Mesodermal cell (in vitro differentiated cells): ENCODE data around the gene UBE2L3.
A peak's percentile ranks its signal among the peaks of the same experiment; 100 is the strongest.

ENCODE experiments used
- H3K27ac ChIP-seq: 2 replicates; pipeline ENCODE4 v1.7.0; 2013; ENCODE audit warnings: mild to moderate bottlenecking, low read depth, low read length, moderate library complexity; ENCODE audit not compliant: severe bottlenecking
- H3K36me3 ChIP-seq: 2 replicates; pipeline ENCODE4 v1.7.1; 2013; ENCODE audit warnings: mild to moderate bottlenecking, low read length, moderate library complexity; ENCODE audit not compliant: control insufficient read depth, insufficient read depth
- H3K4me1 ChIP-seq: one replicate; pipeline ENCODE4 v1.7.1; 2013; ENCODE audit warnings: mild to moderate bottlenecking, low read length; ENCODE audit not compliant: insufficient read depth, control insufficient read depth, poor library complexity, severe bottlenecking
- H3K4me3 ChIP-seq: 2 replicates; pipeline ENCODE4 v1.7.0; 2013; ENCODE audit warnings: low read length, control low read depth, mild to moderate bottlenecking; ENCODE audit not compliant: insufficient read depth, poor library complexity, severe bottlenecking; ENCODE audit errors: extremely low read depth
- H3K9me3 ChIP-seq: 2 replicates; pipeline ENCODE4 v1.7.1; 2013; ENCODE audit warnings: mild to moderate bottlenecking, low read length, moderate library complexity; ENCODE audit not compliant: control insufficient read depth
- WGBS, 2 experiments: methylation state at CpG; one replicate each; pipeline ENCODE4 v1.1.5; 2013; ENCODE audit warnings: missing lambda C conversion rate in 2 of 2; ENCODE audit not compliant: insufficient coverage in 2 of 2; 5-methylcytosine and 5-hydroxymethylcytosine counted together

UBE2L3 gene

DNA sequence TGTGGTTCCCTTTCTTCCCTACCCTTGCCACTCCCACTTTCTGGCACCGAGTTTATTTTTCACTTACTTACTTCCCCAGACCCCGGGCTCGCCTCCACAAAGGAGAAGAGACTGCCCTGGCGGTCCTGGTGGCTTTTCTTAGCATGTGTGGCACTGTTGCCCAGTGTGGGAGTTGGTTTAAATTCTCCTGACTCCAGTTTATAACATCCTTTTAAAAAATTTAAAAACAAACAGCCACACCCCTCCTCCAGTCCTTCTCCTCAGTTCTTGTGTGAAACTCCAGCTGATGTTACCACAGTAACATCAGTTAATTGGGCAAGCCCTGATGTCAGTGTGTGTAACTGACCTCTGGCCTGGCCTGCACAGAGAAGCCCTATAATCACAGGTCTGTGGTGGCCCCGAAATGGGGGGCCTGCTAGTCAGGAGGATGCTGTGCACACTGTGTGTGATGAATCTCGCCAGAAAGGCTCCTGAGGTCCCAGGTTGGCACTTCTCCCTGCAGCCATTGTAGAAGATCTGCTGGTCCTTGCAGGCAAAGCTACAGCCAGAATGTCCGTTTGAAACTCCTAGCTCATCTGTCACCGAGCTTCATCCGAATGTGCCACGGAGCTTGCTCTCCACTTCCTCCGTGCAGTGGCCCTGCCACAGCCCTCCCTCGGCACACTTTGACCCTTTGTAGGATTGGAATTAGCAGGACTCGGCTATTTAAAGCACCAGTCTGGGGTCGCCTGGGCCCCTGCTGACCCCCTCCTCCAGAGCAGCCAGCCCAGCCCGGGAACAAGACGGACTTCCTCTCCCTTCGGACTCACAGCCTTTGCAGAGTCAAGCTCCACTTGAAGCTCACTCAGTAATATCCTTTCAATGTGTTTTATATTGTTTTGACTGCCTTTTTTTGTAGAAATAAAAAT lies 54.8 kb downstream of the UBE2L3 start:
- Histone ChIP-seq H3K9me3 (no peaks in the 10 kb centered on the region), H3K4me3 (no peak overlapping the region), H3K36me3 (peaks cover 54% of the 10 kb centered on the region), H3K4me1 (no peaks in the 10 kb centered on the region), H3K27ac (no peak overlapping the region)
- WGBS, 2 experiments: 90 to 94% methylated on average over 10 to 13 of the region's 17 CpGs

DNA sequence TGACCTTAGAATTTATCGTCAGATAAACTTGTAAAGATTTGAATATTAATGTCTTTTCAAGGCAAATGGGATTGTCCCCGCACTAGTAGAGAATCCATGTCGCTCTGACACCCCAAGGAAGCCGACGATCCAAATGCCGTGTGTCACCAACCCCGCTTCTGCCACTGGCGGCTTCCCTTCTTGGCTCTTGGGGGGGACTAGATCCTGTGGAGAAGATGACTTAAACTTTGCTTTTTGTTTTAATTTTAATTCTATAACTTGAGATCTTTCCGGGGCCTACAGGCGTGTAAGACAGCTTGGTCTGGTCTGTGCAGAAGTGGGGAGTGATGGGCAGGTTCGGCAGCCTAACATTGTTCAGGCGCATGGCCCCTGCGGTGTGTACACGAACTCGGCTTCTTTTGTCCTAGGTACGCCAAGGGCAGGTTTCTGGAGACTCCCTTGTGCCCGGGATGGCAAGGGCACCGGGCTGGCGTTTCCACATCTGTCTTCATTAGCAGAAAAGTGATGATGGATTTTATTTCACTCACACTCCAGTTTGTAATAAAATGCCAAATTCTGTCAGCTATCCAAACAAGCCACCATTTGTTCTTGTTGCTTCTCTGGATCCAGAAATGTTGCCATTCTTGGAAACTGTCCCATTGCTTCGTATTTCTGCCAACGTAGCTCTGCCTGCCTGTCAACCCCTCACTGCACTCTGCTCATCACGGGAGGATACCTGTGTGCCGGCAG lies 55.6 kb downstream of the UBE2L3 start:
- Histone ChIP-seq H3K4me1 (no peaks in the 10 kb centered on the region), H3K4me3 (no peak overlapping the region), H3K36me3 (peaks cover 54% of the 10 kb centered on the region), H3K9me3 (no peaks in the 10 kb centered on the region), H3K27ac (peak overlapping the region; percentile 2)
- 97% methylated on average over 12 to 20 of the region's 23 CpGs for WGBS, 2 experiments

DNA sequence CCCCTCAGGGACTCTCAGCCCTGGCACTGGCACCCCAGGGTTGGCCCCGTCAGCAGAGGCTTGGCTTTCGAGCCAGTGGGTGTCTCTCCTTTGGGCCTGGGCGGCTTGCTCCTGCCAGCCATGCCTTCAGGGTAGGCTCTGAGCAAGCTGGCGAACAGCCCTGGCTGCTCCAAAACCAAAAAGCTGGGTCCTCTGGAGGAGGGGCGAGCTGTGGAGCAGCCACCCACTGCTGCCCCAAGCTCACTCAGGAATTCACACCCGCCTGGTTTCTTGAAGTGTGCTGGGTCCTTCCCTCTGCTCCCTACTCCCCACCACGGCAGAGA lies 56.1 kb downstream of the UBE2L3 start:
- H3K9me3 ChIP-seq: no peaks in the 10 kb centered on the region
- H3K36me3 ChIP-seq: peaks cover 54% of the 10 kb centered on the region
- 94 to 97% methylated on average over 5 to 7 of the region's 7 CpGs for WGBS, 2 experiments
- H3K4me3 ChIP-seq: no peak overlapping the region
- H3K4me1 ChIP-seq: no peaks in the 10 kb centered on the region
- peak overlapping the region; percentile 2 for H3K27ac ChIP-seq

DNA sequence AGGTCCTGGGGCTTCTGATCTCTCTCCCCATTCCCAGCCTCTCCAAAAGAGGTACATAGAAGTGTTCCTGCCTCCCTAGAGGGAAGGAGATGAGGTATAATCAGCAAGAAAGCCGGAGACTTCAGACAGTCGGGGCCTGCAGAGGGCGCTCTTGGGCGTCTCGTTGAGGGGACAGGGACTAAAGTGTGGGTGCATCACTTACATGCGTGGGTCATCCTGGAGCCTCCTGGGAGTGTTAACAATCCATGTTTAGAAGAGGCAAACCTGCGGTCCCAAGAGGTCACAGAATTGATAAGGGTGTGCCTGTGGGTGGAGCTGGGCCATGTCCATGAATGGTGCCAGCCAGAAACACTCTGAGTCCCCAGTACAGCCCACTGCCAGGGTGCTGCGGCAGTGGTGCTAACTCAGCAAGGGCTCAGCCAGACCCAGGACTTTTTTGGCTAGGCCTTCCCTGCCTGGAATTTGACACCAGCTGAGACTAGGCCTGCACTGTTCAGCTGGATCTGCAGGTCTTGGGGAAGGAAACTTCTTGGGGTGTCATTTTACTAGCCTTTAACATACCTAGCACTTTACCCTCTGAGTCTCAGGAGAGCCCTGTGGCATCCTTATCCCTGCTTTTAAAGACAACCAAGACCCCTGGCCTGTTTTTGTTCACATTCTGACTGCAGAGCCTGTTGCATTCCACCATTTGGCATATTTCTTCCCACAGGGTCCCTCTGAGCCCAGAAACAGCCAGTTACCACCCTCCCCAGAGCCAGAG lies 56.8 kb downstream of the UBE2L3 start:
- Histone ChIP-seq H3K36me3 (peaks cover 47% of the 10 kb centered on the region), H3K27ac (peak overlapping the region; percentile 29), H3K9me3 (no peaks in the 10 kb centered on the region), H3K4me1 (peaks cover 4% of the 10 kb centered on the region), H3K4me3 (no peak overlapping the region)
- WGBS, 2 experiments: 52 to 65% methylated on average over 7 of the region's 8 CpGs

DNA sequence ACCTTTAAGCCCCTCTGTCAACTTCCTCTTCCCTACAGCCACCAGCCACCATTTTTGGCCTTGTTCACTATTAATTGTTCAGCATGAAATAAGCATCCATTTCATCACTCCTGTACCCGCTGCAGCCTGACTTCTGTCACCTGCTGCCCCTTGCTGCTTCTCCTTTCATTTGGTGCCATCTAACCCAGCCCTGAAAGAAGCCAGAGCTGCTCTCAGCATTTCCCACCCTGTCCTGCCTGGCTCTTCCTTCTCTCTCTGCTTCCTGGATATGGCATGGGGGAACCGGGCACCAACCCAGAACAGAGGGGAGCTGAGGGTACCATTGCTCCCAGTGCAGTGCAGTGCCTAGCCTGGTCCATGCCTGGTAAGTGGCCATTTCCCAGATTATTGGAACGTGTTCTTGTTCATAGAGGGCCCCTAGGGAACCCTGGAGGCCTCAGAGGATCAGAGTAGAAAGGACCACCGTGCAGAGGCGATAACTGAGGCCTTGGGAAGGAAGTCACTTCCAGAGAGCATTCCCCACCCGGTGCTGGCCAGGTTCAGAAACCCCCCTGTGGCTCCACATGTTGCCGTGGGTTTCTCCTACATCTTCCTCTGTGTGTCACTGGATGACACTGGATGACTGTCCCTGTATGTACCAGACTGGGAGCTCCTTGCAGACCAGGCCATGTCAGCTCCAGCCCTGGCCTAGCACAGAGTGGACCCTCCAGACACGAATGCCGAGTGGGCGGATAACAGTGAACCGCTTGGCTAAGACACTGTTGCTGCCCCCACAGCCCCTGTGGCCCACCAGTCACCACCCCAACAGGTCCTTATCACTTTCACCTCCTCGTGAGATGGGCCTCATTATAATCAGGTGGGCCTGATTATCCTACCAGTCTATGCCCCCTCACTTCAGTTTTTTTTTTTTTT lies 57.6 kb downstream of the UBE2L3 start:
- Histone ChIP-seq H3K4me1 (peaks cover 4% of the 10 kb centered on the region), H3K4me3 (no peak overlapping the region), H3K27ac (no peak overlapping the region), H3K9me3 (no peaks in the 10 kb centered on the region), H3K36me3 (peaks cover 42% of the 10 kb centered on the region)
- 90 to 94% methylated on average over 12 of the region's 12 CpGs for WGBS, 2 experiments

DNA sequence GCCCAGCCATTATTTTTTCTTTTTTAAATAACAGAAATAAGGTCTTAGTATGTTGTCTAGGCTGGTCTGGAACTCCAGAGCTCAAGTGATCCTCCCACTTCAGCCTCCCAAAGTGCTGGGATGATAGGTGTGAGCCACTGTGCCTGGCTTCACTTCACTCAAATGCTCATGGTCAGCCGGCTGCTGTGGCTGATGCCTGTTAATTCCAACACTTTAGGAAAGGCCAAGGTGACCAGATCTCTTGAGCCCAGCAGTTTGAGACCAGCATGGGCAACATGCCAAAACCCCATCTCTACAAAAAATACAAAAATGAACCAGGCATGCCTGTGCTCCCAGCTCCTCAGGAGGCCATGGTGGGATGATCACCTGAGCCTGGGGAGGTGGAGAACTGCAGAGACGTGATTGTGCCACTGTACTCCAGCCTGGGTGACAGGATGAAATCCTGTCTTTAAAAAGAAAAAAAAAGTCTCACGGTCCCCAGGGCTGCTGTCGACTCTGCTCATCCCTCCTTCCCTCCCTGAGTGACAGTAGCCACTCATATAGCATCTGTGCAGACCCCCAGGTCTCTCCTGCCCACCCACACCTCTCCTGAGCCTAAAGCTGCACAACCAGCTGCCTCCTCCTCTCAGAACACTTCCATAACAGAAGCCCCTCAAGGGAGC lies 58.7 kb downstream of the UBE2L3 start:
- peaks cover 4% of the 10 kb centered on the region for H3K4me1 ChIP-seq
- H3K36me3 ChIP-seq: peaks cover 36% of the 10 kb centered on the region
- no peak overlapping the region for H3K27ac ChIP-seq
- WGBS, 2 experiments: 81 to 93% methylated on average over 3 to 4 of the region's 4 CpGs
- no peak overlapping the region for H3K4me3 ChIP-seq
- H3K9me3 ChIP-seq: no peaks in the 10 kb centered on the region

DNA sequence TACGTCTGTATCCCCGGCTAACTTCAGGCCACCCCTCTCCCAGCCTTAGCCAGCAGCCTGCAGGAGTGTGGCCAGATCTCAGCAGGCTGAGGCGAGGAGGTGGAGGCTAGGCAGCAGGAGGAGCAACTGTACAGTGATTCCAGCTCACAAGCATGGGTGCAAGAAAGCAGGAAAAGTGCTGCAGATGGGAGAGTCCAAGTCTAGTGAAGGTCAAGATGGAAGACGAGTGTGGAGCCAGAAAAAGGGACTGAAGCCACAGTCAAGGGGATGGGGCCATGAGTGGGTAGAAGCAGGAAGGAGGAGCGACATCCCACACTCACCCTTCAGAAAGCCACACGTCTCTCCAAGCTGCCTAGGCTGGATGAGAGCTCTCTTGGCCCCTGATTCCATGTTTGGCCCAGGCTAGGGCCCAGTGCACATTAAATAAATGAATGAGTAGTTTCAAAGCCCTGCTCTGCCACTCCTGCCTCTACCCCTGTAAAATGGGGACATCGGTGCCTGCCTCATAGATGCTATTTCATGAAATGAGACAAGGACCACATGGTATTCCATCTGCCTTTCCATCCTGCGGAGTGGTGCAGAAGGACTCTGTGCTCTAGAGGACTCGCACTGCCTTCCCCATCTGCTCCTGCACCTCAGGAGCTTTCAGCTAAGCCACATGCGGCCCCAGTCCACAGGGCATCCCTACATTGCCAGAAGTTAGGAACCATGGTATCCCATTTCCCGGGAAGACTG lies 59.4 kb downstream of the UBE2L3 start:
- H3K9me3 ChIP-seq: no peaks in the 10 kb centered on the region
- no peak overlapping the region for H3K27ac ChIP-seq
- H3K36me3 ChIP-seq: peaks cover 36% of the 10 kb centered on the region
- peaks cover 4% of the 10 kb centered on the region for H3K4me1 ChIP-seq
- WGBS, 2 experiments: 87% methylated on average over 9 of the region's 11 CpGs
- H3K4me3 ChIP-seq: no peak overlapping the region

DNA sequence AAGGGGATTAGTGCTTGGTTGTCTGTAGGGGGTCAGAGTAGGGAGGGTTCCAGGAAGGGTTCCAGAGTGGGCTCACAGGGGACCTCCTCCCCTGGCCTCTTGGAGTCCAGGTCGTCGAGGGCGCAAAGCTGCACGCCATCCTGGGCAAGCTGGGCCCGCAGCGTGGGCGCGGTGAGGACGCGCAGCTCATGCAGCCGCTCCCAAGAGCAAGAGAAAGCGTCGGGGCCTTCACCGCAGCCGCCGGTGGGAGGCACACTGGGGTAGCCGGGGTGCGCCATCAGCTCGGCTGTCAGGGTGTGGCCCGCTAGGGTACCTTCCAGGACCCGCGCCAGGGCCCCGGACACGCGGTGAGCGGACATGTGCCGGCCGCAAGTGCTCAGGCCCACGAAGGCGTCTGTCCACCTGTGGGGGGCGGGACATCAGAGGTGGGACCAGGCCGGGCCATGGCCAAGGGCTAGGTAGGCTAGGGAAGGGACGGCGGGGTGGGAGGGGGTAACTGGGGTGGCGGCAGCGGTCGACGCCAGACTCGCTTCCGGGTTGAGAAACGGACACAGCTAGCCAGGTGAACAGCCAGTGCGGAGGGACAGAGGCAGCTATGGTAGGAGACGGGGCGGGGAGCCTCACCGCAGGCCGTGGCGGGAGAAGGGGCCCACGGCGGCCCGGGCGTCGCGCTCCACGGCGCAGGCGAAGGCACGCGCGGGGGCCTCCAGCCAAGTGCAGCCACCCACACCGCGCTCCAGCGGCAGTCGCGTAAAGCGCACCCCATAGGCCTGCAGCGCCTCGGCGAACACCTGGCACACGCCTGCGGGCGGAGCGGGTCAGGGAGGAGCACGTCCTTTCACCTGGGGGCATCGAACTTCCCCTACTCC lies 61.1 kb downstream of the UBE2L3 start:
- 92 to 95% methylated on average over 64 to 69 of the region's 74 CpGs for WGBS, 2 experiments
- H3K9me3 ChIP-seq: no peaks in the 10 kb centered on the region
- H3K4me1 ChIP-seq: peaks cover 4% of the 10 kb centered on the region
- peak overlapping the region; percentile 95 for H3K4me3 ChIP-seq
- peaks cover 20% of the 10 kb centered on the region for H3K36me3 ChIP-seq
- H3K27ac ChIP-seq: no peak overlapping the region
